Prostate gland (tissue), 2 donors: ENCODE data around the gene CLN5. TPM values are rescaled to one million over a fixed set of nuclear protein-coding genes. Genes with fewer than 3 reads are reported as not detected.

Source experiments
- DNase-seq: peaks from one replicate; pipeline ENCODE4 v3.0.0-alpha.2; 2019; ENCODE audit warnings: low spot score
- H3K27ac ChIP-seq, 2 donors: fragments of 200-600 bp; sonication (generic); 2 replicates each; pipeline ENCODE4 v1.5.1; 2017 to 2019
- H3K27me3 ChIP-seq: fragments of 200-600 bp; sonication (generic); replicated peaks from 2 replicates; pipeline ENCODE4 v1.5.1; 2019; ENCODE audit not compliant: insufficient read depth
- H3K36me3 ChIP-seq, 2 donors: fragments of 200-600 bp; sonication (generic); 1 replicate in 1 of 2; 2 replicates in 1 of 2; pipeline versions ENCODE4 v1.5.1 to v1.8.1; 2017 to 2019
- H3K4me1 ChIP-seq: fragments of 200-600 bp; sonication (generic); replicated peaks from 2 replicates; pipeline ENCODE4 v1.5.1; 2019
- H3K4me3 ChIP-seq, 2 donors: fragments of 200-600 bp; sonication (generic); 2 replicates each; pipeline ENCODE4 v1.5.1; 2017 to 2019
- H3K9me3 ChIP-seq: fragments of 200-600 bp; sonication (generic); 2 replicates; pipeline ENCODE4 v1.5.1; 2017
- POLR2A ChIP-seq: fragments of 450-650 bp; IDR thresholded peaks from one replicate; pipeline ENCODE4 v1.6.1; 2016; ENCODE audit warnings: antibody characterized with exemption, mild to moderate bottlenecking
- POLR2AphosphoS5 ChIP-seq: sonication (generic); formaldehyde crosslinking; IDR thresholded peaks from one replicate; pipeline ENCODE4 v1.6.1; 2017; ENCODE audit warnings: antibody characterized with exemption
- WGBS: methylation state at CpG from one replicate; pipeline ENCODE4 v1.1.5; 2018; 5-methylcytosine and 5-hydroxymethylcytosine counted together
- intact Hi-C: fragments of 100-400 bp; cut with DNase I; formaldehyde crosslinking; loops from one replicate; pipeline ENCODE4 v1.14.2; 2022
- total RNA-seq, 2 donors: library from RNA; depleted of rRNA; stranded (reverse); fragments of >200 nt; gene quantifications; one replicate each; pipeline ENCODE4 v1.1.0, GENCODE V29; 2016
- TF ChIP-seq, protein P1 (sequence below), 4 experiments: fragments of 200-600 bp in 2 of 4; fragments of 450-650 bp in 2 of 4; sonication (generic) in 2 of 4; IDR thresholded peaks; 1 replicate in 3 of 4; 2 replicates in 1 of 4; pipeline ENCODE4 v1.5.1; 2016 to 2019; ENCODE audit warnings: antibody characterized with exemption in 4 of 4, mild to moderate bottlenecking in 2 of 4, moderate library complexity in 2 of 4

Gene CLN5
- total RNA-seq, 2 donors from 2014 or later = 27.1 to 34.3 TPM

GRCh38 chr13:76974618-76974975, 17.3 kb upstream of the CLN5 start:
- no peak for TF ChIP-seq POLR2A
- no peak for TF ChIP-seq POLR2AphosphoS5
- TF ChIP-seq, protein P1, sequence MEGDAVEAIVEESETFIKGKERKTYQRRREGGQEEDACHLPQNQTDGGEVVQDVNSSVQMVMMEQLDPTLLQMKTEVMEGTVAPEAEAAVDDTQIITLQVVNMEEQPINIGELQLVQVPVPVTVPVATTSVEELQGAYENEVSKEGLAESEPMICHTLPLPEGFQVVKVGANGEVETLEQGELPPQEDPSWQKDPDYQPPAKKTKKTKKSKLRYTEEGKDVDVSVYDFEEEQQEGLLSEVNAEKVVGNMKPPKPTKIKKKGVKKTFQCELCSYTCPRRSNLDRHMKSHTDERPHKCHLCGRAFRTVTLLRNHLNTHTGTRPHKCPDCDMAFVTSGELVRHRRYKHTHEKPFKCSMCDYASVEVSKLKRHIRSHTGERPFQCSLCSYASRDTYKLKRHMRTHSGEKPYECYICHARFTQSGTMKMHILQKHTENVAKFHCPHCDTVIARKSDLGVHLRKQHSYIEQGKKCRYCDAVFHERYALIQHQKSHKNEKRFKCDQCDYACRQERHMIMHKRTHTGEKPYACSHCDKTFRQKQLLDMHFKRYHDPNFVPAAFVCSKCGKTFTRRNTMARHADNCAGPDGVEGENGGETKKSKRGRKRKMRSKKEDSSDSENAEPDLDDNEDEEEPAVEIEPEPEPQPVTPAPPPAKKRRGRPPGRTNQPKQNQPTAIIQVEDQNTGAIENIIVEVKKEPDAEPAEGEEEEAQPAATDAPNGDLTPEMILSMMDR (IDR thresholded peaks at IDR 0.05) = no peak
- no peaks in the 10 kb centered on the region for H3K36me3 ChIP-seq
- no peaks in the 10 kb centered on the region for H3K9me3 ChIP-seq
- no peak overlapping the region for H3K27ac ChIP-seq
- H3K27me3 ChIP-seq = no peaks in the 10 kb centered on the region
- no peak for DNase-seq
- no peaks in the 10 kb centered on the region for H3K4me1 ChIP-seq
- 92% methylated on average over 3 of the region's 3 CpGs for WGBS
- no peak overlapping the region for H3K4me3 ChIP-seq
- intact Hi-C loops = no loop called here

DNA sequence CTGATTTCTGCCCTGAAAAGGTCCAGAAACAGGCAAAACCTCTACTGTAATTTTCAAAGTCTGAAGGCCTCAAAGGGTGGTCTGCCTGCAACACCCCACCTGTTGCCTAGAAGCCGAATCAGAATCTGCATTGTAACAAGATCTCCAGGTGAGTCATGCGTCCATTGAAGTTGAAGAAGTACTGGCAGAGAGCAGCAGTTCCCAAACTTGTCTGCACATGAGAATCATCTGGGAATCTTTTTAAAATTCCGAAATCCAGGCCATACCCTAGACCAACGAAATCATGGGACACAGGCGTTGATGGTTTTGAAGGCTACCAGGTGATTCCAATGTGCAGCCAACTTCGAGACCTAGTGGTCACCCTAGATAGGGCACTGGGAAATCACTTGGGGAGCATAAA, 16.0 kb upstream of the CLN5 start:
- Histone ChIP-seq H3K4me3 (no peak overlapping the region), H3K4me1 (no peaks in the 10 kb centered on the region), H3K36me3 (no peaks in the 10 kb centered on the region), H3K27ac (no peak overlapping the region), H3K27me3 (no peaks in the 10 kb centered on the region), H3K9me3 (no peaks in the 10 kb centered on the region)
- intact Hi-C loops = no loop called here
- no peak for DNase-seq
- WGBS = 69% methylated on average over 6 of the region's 6 CpGs
- TF ChIP-seq POLR2AphosphoS5 (no peak), POLR2A (no peak)
- TF ChIP-seq, protein P1 (IDR thresholded peaks at IDR 0.05) = no peak

DNA sequence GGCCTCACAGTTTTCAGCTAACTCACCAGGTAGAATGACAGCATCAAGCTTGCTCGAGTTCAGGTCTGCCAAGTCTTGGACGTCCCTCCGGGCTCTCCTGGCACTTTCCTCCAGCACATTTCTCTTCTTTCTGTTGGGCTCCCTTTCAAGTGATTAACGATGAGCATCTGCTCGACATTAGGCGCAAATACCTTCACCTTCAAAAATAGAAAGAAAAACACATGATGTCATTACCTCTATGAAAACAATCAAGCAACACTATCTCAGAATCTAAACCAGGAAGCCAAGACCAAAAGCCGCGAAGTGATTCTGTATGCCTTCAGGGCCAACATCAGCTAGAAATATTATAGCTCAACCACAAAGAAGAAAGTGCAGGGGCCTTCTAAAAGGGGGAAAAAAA, 15.4 kb upstream of the CLN5 start:
- Histone ChIP-seq H3K36me3 (no peaks in the 10 kb centered on the region), H3K27ac (no peak overlapping the region), H3K27me3 (no peaks in the 10 kb centered on the region), H3K4me1 (no peaks in the 10 kb centered on the region), H3K4me3 (no peak overlapping the region), H3K9me3 (no peaks in the 10 kb centered on the region)
- 15% methylated on average over 8 of the region's 8 CpGs for WGBS
- intact Hi-C loops = no loop called here
- no peak for DNase-seq
- TF ChIP-seq POLR2AphosphoS5 = no peak
- TF ChIP-seq, protein P1 (IDR thresholded peaks at IDR 0.05) = no peak
- no peak for TF ChIP-seq POLR2A

DNA sequence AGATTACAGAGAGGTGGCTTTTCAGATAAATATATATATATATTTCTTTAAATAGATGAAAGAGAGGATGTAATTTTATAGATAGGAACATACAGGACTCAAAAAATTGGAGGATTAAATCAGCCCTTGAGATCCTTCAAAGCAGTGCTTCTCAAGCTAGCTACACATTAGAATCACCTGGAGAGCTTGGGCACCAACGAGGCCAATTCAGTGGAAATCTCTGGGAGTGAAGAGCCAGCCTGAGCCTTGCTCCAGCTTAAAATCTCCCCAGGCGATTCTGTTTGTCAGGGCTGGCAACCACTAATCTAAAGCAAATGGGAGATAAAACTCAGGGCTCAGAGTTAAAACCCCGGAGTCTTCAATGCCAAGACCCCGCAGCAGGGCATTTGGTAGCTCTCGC, 15.0 kb upstream of the CLN5 start:
- H3K4me1 ChIP-seq = no peaks in the 10 kb centered on the region
- intact Hi-C loops = no loop called here
- H3K27ac ChIP-seq = no peak overlapping the region
- TF ChIP-seq POLR2AphosphoS5 = no peak
- TF ChIP-seq POLR2A = no peak
- TF ChIP-seq, protein P1 (IDR thresholded peaks at IDR 0.05) = no peak
- H3K36me3 ChIP-seq = no peaks in the 10 kb centered on the region
- no peaks in the 10 kb centered on the region for H3K27me3 ChIP-seq
- no peak for DNase-seq
- no peak overlapping the region for H3K4me3 ChIP-seq
- no peaks in the 10 kb centered on the region for H3K9me3 ChIP-seq
- 80% methylated on average over 5 of the region's 5 CpGs for WGBS

DNA sequence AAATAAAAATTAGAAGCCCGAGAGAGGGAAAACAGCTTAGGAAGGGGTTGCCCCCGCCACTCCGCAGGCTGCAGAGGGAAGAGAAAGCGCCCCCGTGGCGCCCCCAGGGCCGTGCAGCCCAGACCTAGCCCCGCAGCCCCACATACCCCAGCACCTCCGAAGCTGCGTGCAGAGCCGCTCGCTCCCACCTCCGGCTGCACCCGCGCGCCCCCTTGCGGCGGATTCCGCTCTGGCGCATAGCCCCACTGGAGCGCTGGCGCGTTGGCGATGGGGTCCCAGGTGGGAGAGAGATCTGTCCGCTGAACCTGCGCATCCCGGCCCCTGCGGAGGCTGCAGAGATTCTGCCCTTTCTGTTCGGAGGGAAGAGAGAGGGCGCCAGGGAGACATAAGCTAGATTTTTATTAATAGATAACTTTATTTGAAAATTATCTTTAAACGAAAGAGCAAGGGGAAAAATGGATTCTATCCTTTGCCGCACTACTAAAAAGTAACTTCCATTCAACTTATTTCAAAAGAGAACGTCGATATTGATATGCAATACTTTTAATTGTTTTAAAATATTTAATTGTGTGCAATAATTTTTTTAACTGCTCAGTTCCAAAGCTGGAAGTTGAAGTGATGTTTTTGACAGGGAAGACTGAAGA, 11.7 kb upstream of the CLN5 start:
- WGBS = 4% methylated on average over 34 of the region's 34 CpGs
- no peaks in the 10 kb centered on the region for H3K36me3 ChIP-seq
- H3K9me3 ChIP-seq = no peaks in the 10 kb centered on the region
- H3K4me3 ChIP-seq = peak overlapping the region; percentile 3 to 7
- no peaks in the 10 kb centered on the region for H3K4me1 ChIP-seq
- intact Hi-C loops = no loop called here
- TF ChIP-seq, protein P1 (IDR thresholded peaks at IDR 0.05) = peak; percentile 55 to 83 (median 76)
- TF ChIP-seq POLR2A = no peak
- no peak overlapping the region for H3K27ac ChIP-seq
- peak; percentile 49 for DNase-seq
- H3K27me3 ChIP-seq = no peaks in the 10 kb centered on the region
